IMR-90 (cell line): Measurements from ENCODE around the gene POR. TPM values are rescaled to one million over a fixed set of nuclear protein-coding genes. Genes with fewer than 3 reads are reported as not detected.
A peak's percentile ranks its signal among the peaks of the same experiment; 100 is the strongest.

Experiments used
- ATAC-seq: fragments of 200-7000 bp; cut with Tn5 transposase; 2 replicates; pipeline ENCODE4 v1.9.1; 2020; ENCODE audit warnings: low read depth, mild to moderate bottlenecking, moderate library complexity
- BruUV-seq: library from RNA; stranded (reverse); fragments of 400-500 nt; replicated peaks from 2 replicates; lab custom pipeline; 2021; lab: Mats Ljungman, UMichigan
- CTCF ChIA-PET: fragments of 300-600 bp; formaldehyde crosslinking; extraction: SDS; loops from one replicate; lab custom pipeline; 2021; ENCODE audit warnings: antibody characterized with exemption; lab: Yijun Ruan, JAX
- POLR2A ChIA-PET: fragments of 300-600 bp; sonication (Branson Sonifier 250); formaldehyde crosslinking; loops from one replicate; lab custom pipeline; 2022; ENCODE audit warnings: antibody characterized with exemption; ENCODE audit not compliant: unreplicated experiment; lab: Charles Lee
- DNase-seq: peaks from one replicate; pipeline ENCODE4 v3.0.0; 2013
- H2AFZ ChIP-seq: replicated peaks from 2 replicates; pipeline ENCODE3; 2013; ENCODE audit warnings: low read length, mild to moderate bottlenecking; ENCODE audit not compliant: poor library complexity
- H2AK5ac ChIP-seq: 2 replicates; pipeline ENCODE4 v1.6.1; 2013; ENCODE audit warnings: low read depth, low read length, inconsistent platforms
- H2AK9ac ChIP-seq: replicated peaks from 2 replicates; pipeline ENCODE3; 2013; ENCODE audit warnings: mild to moderate bottlenecking, low read depth, low read length, moderate library complexity; ENCODE audit not compliant: poor library complexity
- H2BK120ac ChIP-seq: 2 replicates; pipeline ENCODE4 v1.6.1; 2013; ENCODE audit warnings: low read depth, low read length, inconsistent platforms
- H2BK15ac ChIP-seq: 3 replicates; pipeline ENCODE4 v1.6.1; 2013; ENCODE audit warnings: low read depth, low read length, inconsistent platforms
- H2BK20ac ChIP-seq: 2 replicates; pipeline ENCODE4 v1.6.1; 2013; ENCODE audit warnings: low read depth, mild to moderate bottlenecking, inconsistent platforms, low read length, moderate library complexity
- H2BK5ac ChIP-seq: 2 replicates; pipeline ENCODE4 v1.6.1; 2013; ENCODE audit warnings: mild to moderate bottlenecking, low read depth, low read length, inconsistent platforms; ENCODE audit not compliant: poor library complexity, severe bottlenecking
- H3K14ac ChIP-seq: replicated peaks from 2 replicates; pipeline ENCODE4 v1.6.1; 2013; ENCODE audit warnings: low read depth, low read length, inconsistent platforms
- H3K18ac ChIP-seq: 2 replicates; pipeline ENCODE4 v1.6.1; 2013; ENCODE audit warnings: low read depth, low read length, control low read depth
- H3K23ac ChIP-seq: 2 replicates; pipeline ENCODE4 v1.6.1; 2013; ENCODE audit warnings: low read depth, low read length, inconsistent platforms
- H3K27ac ChIP-seq: 2 replicates; pipeline ENCODE4 v1.5.1; 2013; ENCODE audit warnings: mild to moderate bottlenecking, control low read depth, low read length; ENCODE audit not compliant: insufficient read depth
- H3K27me3 ChIP-seq: 2 replicates; pipeline ENCODE4 v1.6.1; 2013; ENCODE audit warnings: low read length; ENCODE audit not compliant: control insufficient read depth, insufficient read depth
- H3K36me3 ChIP-seq: 2 replicates; pipeline ENCODE4 v1.6.1; 2013; ENCODE audit warnings: low read length, mixed read lengths; ENCODE audit not compliant: control insufficient read depth, insufficient read depth
- H3K4ac ChIP-seq: 2 replicates; pipeline ENCODE4 v1.6.1; 2013; ENCODE audit warnings: low read depth, low read length, inconsistent platforms
- H3K4me1 ChIP-seq: 2 replicates; pipeline ENCODE4 v1.6.1; 2013; ENCODE audit warnings: low read length, mixed read lengths; ENCODE audit not compliant: control insufficient read depth, insufficient read depth
- H3K4me2 ChIP-seq: 2 replicates; pipeline ENCODE4 v1.6.1; 2013; ENCODE audit warnings: low read depth, mild to moderate bottlenecking, control low read depth, low read length, moderate library complexity
- H3K4me3 ChIP-seq: 2 replicates; pipeline ENCODE4 v1.5.1; 2013; ENCODE audit warnings: low read depth, mild to moderate bottlenecking, control low read depth, low read length, moderate library complexity; ENCODE audit not compliant: insufficient read depth
- H3K56ac ChIP-seq: 2 replicates; pipeline ENCODE4 v1.6.1; 2013; ENCODE audit warnings: low read length, inconsistent platforms; ENCODE audit not compliant: insufficient read depth; ENCODE audit errors: extremely low read depth
- H3K79me1 ChIP-seq, 2 experiments: 2 replicates each; pipeline ENCODE4 v1.6.1; 2013; ENCODE audit warnings: low read length in 2 of 2, inconsistent platforms in 1 of 2, low read depth in 1 of 2
- H3K9ac ChIP-seq: 2 replicates; pipeline ENCODE4 v1.6.1; 2013; ENCODE audit warnings: low read depth, low read length, control low read depth
- H3K9me1 ChIP-seq: 2 replicates; pipeline ENCODE4 v1.6.1; 2013; ENCODE audit warnings: low read length, inconsistent platforms; ENCODE audit not compliant: insufficient read depth
- H3K9me3 ChIP-seq: 2 replicates; pipeline ENCODE4 v1.6.1; 2013; ENCODE audit warnings: low read length; ENCODE audit not compliant: control insufficient read depth, insufficient read depth
- H4K20me1 ChIP-seq: 2 replicates; pipeline ENCODE4 v1.6.1; 2013; ENCODE audit warnings: low read length, inconsistent platforms; ENCODE audit not compliant: insufficient read depth
- H4K5ac ChIP-seq: 2 replicates; pipeline ENCODE4 v1.6.1; 2013; ENCODE audit warnings: mild to moderate bottlenecking, low read depth, low read length, control low read depth
- H4K8ac ChIP-seq, 2 experiments: 2 replicates each; pipeline ENCODE4 v1.6.1; 2013; ENCODE audit warnings: low read depth in 2 of 2, low read length in 2 of 2, control low read depth in 1 of 2, inconsistent platforms in 1 of 2
- H4K91ac ChIP-seq: 2 replicates; pipeline ENCODE4 v1.6.1; 2013; ENCODE audit warnings: low read depth, low read length, inconsistent platforms; ENCODE audit not compliant: insufficient read depth
- BHLHE40 ChIP-seq: fragments of 150-350 bp; IDR thresholded peaks from 2 replicates; pipeline ENCODE4 v1.6.1; 2016; ENCODE audit warnings: mild to moderate bottlenecking, low read depth, low read length
- CEBPB ChIP-seq: IDR thresholded peaks from 2 replicates; pipeline ENCODE4 v1.6.1; 2012; ENCODE audit warnings: low read depth, low read length, improper control_type of control experiment
- CHD1 ChIP-seq: IDR thresholded peaks from 2 replicates; pipeline ENCODE4 v1.6.1; 2012; ENCODE audit warnings: low read depth, low read length, improper control_type of control experiment
- FOS ChIP-seq: fragments of 150-350 bp; IDR thresholded peaks from 2 replicates; pipeline ENCODE4 v1.6.1; 2016; ENCODE audit warnings: low read depth, low read length
- MAFK ChIP-seq: IDR thresholded peaks from 2 replicates; pipeline ENCODE4 v1.6.1; 2012; ENCODE audit warnings: low read depth, low read length, improper control_type of control experiment
- MAZ ChIP-seq: IDR thresholded peaks from 2 replicates; pipeline ENCODE4 v1.6.1; 2012; ENCODE audit warnings: low read depth, mild to moderate bottlenecking, low read length, improper control_type of control experiment, moderate library complexity, borderline replicate concordance
- MXI1 ChIP-seq: IDR thresholded peaks from 2 replicates; pipeline ENCODE4 v1.6.1; 2012; ENCODE audit warnings: low read depth, mild to moderate bottlenecking, low read length, moderate library complexity, borderline replicate concordance
- NFE2L2 ChIP-seq: fragments of 150-350 bp; IDR thresholded peaks from 2 replicates; pipeline ENCODE4 v1.6.1; 2016; ENCODE audit warnings: low read depth, mild to moderate bottlenecking, low read length
- POLR2A ChIP-seq: IDR thresholded peaks from 2 replicates; pipeline ENCODE4 v1.6.1; 2012; ENCODE audit warnings: mild to moderate bottlenecking, low read depth, low read length
- RAD21 ChIP-seq: IDR thresholded peaks from 2 replicates; pipeline ENCODE4 v1.6.1; 2012; ENCODE audit warnings: low read length, improper control_type of control experiment
- RCOR1 ChIP-seq: IDR thresholded peaks from 2 replicates; pipeline ENCODE4 v1.6.1; 2012; ENCODE audit warnings: mild to moderate bottlenecking, low read length, improper control_type of control experiment; ENCODE audit not compliant: insufficient replicate concordance
- RFX5 ChIP-seq: IDR thresholded peaks from 2 replicates; pipeline ENCODE4 v1.8.0; 2012; ENCODE audit warnings: low read depth, mild to moderate bottlenecking, low read length, moderate library complexity
- SMC3 ChIP-seq: fragments of 150-350 bp; IDR thresholded peaks from 2 replicates; pipeline ENCODE4 v1.6.1; 2016; ENCODE audit warnings: low read depth, mild to moderate bottlenecking, antibody characterized with exemption, low read length, moderate library complexity
- WGBS, 2 experiments: methylation state at CpG; one replicate each; pipeline versions ENCODE4 v1.1.5 to v1.1.7; 2013; ENCODE audit warnings: missing lambda C conversion rate in 2 of 2; ENCODE audit not compliant: insufficient read length in 1 of 2; ENCODE audit errors: extremely low coverage in 2 of 2; 5-methylcytosine and 5-hydroxymethylcytosine counted together
- dilution Hi-C: fragments of 300-500 bp; cut with HindIII; formaldehyde crosslinking; loops from one replicate; pipeline ENCODE4 v1.14.3; 2018; ENCODE audit warnings: low sequenced_read_pairs; ENCODE audit not compliant: unreplicated experiment
- in situ Hi-C: fragments of 300-500 bp; cut with MboI; formaldehyde crosslinking; loops from 3 replicates; pipeline ENCODE4 v1.14.3; 2019; ENCODE audit warnings: low sequenced_read_pairs, inconsistent platforms, mixed read lengths
- intact Hi-C: fragments of 100-400 bp; cut with micrococcal nuclease; formaldehyde crosslinking; loops from 2 replicates; pipeline ENCODE4 v1.10.0; 2022
- polyA plus RNA-seq, 3 experiments: library from polyadenylated mRNA; depleted of rRNA; stranded (reverse); fragments of >200 nt; gene quantifications; 2 replicates each; pipeline ENCODE4 v1.2.3, GENCODE V29; 2012; ENCODE audit warnings: low replicate concordance in 1 of 3
- total RNA-seq: library from RNA; depleted of rRNA; stranded (reverse); fragments of >200 nt; gene quantifications from 2 replicates; pipeline ENCODE4 v1.2.3, GENCODE V29; 2012
- TF ChIP-seq, protein P1 (sequence below): fragments of 150-350 bp; IDR thresholded peaks from 2 replicates; pipeline ENCODE4 v1.6.1; 2016; ENCODE audit warnings: low read depth, mild to moderate bottlenecking, low read length, moderate library complexity, borderline replicate concordance
- TF ChIP-seq, protein P2 (sequence below): conservative IDR thresholded peaks from 2 replicates; pipeline ENCODE4 v1.5.1; 2012; ENCODE audit warnings: mild to moderate bottlenecking, low read depth, low read length, improper control_type of control experiment
- TF ChIP-seq, protein P3 (sequence below): fragments of 150-350 bp; IDR thresholded peaks from 2 replicates; pipeline ENCODE4 v1.6.1; 2017; ENCODE audit warnings: mild to moderate bottlenecking, antibody characterized with exemption, low read length, low read depth

Gene POR
- total and polyA plus RNA-seq, 2 of the 4 experiments (the other 2 are of a cell fraction) = 25.5 to 42.2 TPM

DNA sequence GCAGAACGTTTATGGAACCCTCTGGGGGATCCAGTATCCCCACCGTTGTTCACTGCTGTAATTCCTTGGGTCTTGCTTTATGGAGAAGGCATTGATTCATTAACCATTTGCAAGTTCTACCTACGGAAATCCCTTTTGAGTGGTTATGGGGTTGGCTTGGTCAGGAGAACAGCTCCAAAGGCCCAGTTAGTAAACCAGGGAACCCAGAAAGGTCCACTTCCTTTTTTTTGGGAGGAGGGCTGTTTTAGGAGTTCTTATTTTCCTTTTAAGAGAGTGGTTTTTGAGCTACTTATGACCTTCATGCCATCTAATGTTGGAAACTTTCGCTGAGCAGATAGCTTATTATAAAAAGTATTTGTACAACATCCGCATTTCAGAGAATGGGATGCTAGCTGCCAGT is 1.3 kb downstream of the POR start:
- Histone ChIP-seq H3K79me1 (peaks cover 36 to 64% of the 10 kb centered on the region in 2 experiments), H3K4me2 (peak overlapping the region; percentile 86), H2AK9ac (peak overlapping the region; percentile 77), H3K14ac (peak overlapping the region; percentile 85), H3K4me3 (peak overlapping the region; percentile 72), H4K91ac (no peak overlapping the region), H3K9me1 (peaks cover 14% of the 10 kb centered on the region), H3K9ac (peak overlapping the region; percentile 75), H2AFZ (peak overlapping the region; percentile 95), H2AK5ac (peak overlapping the region; percentile 25; the same call in 1 of the 2 replicates), H3K18ac (no peak overlapping the region), H4K8ac (no peak overlapping the region), H3K56ac (no peak overlapping the region), H3K9me3 (no peaks in the 10 kb centered on the region), H3K4ac (no peak overlapping the region), H2BK120ac (no peak overlapping the region), H2BK15ac (0 out of 3 replicates have a peak overlapping the region, but pooled peaks have one; percentile 58), H3K4me1 (peaks cover 2% of the 10 kb centered on the region), H4K20me1 (peaks cover 32% of the 10 kb centered on the region), H2BK5ac (no peak overlapping the region), H4K5ac (no peak overlapping the region), H3K36me3 (0 out of 2 replicates have a peak, but pooled peaks cover 1% of the 10 kb centered on the region), H3K23ac (peak overlapping the region; percentile 98), H2BK20ac (no peak overlapping the region), H3K27me3 (no peaks in the 10 kb centered on the region), H3K27ac (no peak overlapping the region)
- WGBS, 2 experiments = no CpG with 5 or more reads among the region's 5 CpGs
- in situ Hi-C loops (no loop called here), intact Hi-C loops (loop anchor here (10.0 kb wide), 2 partner anchors 49 to 99 kb away; no protein-coding TSS in a partner anchor), dilution Hi-C loops (no loop called here)
- TF ChIP-seq SMC3 (no peak), RAD21 (no peak), MAZ (no peak), FOS (no peak), NFE2L2 (no peak), CEBPB (no peak), POLR2A (no peak), BHLHE40 (no peak), CHD1 (no peak), MXI1 (no peak), RFX5 (no peak), MAFK (no peak), RCOR1 (no peak)
- TF ChIP-seq, protein P1, sequence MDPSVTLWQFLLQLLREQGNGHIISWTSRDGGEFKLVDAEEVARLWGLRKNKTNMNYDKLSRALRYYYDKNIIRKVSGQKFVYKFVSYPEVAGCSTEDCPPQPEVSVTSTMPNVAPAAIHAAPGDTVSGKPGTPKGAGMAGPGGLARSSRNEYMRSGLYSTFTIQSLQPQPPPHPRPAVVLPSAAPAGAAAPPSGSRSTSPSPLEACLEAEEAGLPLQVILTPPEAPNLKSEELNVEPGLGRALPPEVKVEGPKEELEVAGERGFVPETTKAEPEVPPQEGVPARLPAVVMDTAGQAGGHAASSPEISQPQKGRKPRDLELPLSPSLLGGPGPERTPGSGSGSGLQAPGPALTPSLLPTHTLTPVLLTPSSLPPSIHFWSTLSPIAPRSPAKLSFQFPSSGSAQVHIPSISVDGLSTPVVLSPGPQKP = no peak
- TF ChIP-seq, protein P2, sequence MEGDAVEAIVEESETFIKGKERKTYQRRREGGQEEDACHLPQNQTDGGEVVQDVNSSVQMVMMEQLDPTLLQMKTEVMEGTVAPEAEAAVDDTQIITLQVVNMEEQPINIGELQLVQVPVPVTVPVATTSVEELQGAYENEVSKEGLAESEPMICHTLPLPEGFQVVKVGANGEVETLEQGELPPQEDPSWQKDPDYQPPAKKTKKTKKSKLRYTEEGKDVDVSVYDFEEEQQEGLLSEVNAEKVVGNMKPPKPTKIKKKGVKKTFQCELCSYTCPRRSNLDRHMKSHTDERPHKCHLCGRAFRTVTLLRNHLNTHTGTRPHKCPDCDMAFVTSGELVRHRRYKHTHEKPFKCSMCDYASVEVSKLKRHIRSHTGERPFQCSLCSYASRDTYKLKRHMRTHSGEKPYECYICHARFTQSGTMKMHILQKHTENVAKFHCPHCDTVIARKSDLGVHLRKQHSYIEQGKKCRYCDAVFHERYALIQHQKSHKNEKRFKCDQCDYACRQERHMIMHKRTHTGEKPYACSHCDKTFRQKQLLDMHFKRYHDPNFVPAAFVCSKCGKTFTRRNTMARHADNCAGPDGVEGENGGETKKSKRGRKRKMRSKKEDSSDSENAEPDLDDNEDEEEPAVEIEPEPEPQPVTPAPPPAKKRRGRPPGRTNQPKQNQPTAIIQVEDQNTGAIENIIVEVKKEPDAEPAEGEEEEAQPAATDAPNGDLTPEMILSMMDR = no peak
- TF ChIP-seq, protein P3, sequence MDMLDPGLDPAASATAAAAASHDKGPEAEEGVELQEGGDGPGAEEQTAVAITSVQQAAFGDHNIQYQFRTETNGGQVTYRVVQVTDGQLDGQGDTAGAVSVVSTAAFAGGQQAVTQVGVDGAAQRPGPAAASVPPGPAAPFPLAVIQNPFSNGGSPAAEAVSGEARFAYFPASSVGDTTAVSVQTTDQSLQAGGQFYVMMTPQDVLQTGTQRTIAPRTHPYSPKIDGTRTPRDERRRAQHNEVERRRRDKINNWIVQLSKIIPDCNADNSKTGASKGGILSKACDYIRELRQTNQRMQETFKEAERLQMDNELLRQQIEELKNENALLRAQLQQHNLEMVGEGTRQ = no peak
- ATAC-seq = no peak
- no peak for DNase-seq
- ChIA-PET POLR2A (no interaction called here), CTCF (interaction anchor here (0.6 to 1.0 kb wide), 3 partner anchors 9 to 104 kb away, joined by 3 read pairs; no protein-coding TSS in a partner anchor)
- no TSS peak for BruUV-seq
